ENCODE data around the gene MS4A2.

The MS4A2 gene

DNA sequence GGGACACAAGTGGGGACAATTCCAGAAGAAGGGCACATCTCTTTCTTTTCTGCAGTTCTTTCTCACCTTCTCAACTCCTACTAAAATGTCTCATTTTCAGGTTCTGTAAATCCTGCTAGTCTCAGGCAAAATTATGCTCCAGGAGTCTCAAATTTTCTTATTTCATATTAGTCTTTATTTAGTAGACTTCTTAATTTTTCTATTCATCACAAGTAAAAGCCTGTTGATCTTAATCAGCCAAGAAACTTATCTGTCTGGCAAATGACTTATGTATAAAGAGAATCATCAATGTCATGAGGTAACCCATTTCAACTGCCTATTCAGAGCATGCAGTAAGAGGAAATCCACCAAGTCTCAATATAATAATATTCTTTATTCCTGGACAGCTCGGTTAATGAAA is at the start of gene MS4A2:
Gene MS4A2 (plus strand): TSS at position 301 of the 400 bp plus-strand sequence. CDS start 102 bp downstream, outside the sequence.
- TF ChIP-seq TAF1 (IDR thresholded peaks at IDR 0.05; ENCODE audit: low read depth) (no peak), FOXM1 (IDR thresholded peaks at IDR 0.05; ENCODE audit: borderline replicate concordance, low read depth) (no peak), YY1 (IDR thresholded peaks at IDR 0.05; ENCODE audit: low read depth) (no peak), TCF12 (IDR thresholded peaks at IDR 0.05; ENCODE audit: low read depth) (no peak), ZBTB7A (IDR thresholded peaks at IDR 0.05; ENCODE audit: low read depth) (no peak), CREB1 (IDR thresholded peaks at IDR 0.05; ENCODE audit: low read depth) (no peak), EP300 (IDR thresholded peaks at IDR 0.05; ENCODE audit: borderline replicate concordance) (no peak), RAD21 (IDR thresholded peaks at IDR 0.05; ENCODE audit: low read depth) (no peak), TEAD4 (IDR thresholded peaks at IDR 0.05) (no peak), NFIC (IDR thresholded peaks at IDR 0.05) (no peak), EGR1 (IDR thresholded peaks at IDR 0.05) (no peak), MAX (IDR thresholded peaks at IDR 0.05) (no peak)
- TF ChIP-seq, protein P1, sequence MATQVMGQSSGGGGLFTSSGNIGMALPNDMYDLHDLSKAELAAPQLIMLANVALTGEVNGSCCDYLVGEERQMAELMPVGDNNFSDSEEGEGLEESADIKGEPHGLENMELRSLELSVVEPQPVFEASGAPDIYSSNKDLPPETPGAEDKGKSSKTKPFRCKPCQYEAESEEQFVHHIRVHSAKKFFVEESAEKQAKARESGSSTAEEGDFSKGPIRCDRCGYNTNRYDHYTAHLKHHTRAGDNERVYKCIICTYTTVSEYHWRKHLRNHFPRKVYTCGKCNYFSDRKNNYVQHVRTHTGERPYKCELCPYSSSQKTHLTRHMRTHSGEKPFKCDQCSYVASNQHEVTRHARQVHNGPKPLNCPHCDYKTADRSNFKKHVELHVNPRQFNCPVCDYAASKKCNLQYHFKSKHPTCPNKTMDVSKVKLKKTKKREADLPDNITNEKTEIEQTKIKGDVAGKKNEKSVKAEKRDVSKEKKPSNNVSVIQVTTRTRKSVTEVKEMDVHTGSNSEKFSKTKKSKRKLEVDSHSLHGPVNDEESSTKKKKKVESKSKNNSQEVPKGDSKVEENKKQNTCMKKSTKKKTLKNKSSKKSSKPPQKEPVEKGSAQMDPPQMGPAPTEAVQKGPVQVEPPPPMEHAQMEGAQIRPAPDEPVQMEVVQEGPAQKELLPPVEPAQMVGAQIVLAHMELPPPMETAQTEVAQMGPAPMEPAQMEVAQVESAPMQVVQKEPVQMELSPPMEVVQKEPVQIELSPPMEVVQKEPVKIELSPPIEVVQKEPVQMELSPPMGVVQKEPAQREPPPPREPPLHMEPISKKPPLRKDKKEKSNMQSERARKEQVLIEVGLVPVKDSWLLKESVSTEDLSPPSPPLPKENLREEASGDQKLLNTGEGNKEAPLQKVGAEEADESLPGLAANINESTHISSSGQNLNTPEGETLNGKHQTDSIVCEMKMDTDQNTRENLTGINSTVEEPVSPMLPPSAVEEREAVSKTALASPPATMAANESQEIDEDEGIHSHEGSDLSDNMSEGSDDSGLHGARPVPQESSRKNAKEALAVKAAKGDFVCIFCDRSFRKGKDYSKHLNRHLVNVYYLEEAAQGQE (IDR thresholded peaks at IDR 0.05; ENCODE audit: low read depth) = no peak

DNA sequence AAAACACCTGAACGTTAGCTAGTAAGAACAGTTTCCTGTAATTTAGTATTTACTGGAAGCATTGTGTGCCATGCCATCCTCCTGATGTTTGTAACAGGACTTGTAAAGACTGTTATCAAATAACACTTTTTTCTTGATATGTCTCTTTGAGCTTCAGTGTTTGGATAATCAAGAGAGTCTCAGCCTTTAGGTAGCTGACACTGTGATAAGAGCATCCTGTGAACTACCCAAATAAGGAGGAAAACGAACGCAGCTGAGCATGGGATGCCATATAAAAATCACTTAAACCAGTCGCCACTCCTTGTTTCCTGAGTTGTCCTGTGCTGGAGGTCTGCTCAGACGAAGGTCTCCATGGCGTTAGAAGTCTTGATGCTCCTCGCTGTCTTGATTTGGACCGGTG is 48.4 kb upstream of the MS4A2 start, which contains the start of gene OOSP2:
Gene OOSP2 (plus strand): TSS at position 301 of the 400 bp plus-strand sequence. CDS start 51 bp downstream, at position 352.
- TF ChIP-seq TAF1 (IDR thresholded peaks at IDR 0.05; ENCODE audit: low read depth) = no peak
- TF ChIP-seq EGR1 (IDR thresholded peaks at IDR 0.05) = no peak
- TF ChIP-seq NFIC (IDR thresholded peaks at IDR 0.05) = no peak
- no peak for TF ChIP-seq YY1 (IDR thresholded peaks at IDR 0.05; ENCODE audit: low read depth)

DNA sequence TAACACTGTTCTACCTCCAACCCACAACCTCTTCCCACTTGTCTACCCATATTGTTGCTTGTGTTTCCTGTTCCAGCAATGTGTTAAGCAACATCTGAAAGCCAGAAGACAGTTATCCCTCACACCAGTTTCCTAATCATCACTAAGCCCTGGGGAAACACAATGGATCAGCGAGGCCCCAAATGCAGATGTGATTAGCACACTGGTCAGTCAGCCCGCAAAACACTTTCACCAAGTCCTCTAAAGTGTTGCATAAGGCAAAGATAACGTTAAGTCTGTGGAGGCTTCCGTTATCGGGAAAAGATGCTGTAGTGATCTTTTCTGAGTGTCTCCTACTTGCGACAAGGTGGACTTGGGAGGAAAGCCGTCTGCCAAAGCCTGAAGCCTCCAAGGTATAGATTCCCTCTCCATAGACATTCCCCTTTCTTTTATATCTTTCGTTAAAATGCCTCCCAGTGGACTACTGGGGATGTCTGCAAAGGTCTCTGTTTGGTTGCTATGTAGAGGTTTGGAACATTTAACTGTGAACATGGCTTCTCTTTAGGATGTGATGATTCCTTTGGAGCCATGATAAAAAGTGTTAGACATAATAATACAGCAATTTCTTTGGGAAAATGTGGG is 32.0 kb upstream of the MS4A2 start, which contains the start of gene MS4A3:
Gene MS4A3 (plus strand): TSS at position 317 of the 621 bp plus-strand sequence. CDS start 4,496 bp downstream, outside the sequence.
- TF ChIP-seq ZBTB7A (IDR thresholded peaks at IDR 0.05; ENCODE audit: low read depth) (no peak), CEBPB (IDR thresholded peaks at IDR 0.05) (no peak), TEAD4 (IDR thresholded peaks at IDR 0.05) (no peak), EGR1 (IDR thresholded peaks at IDR 0.05) (no peak), TAF1 (IDR thresholded peaks at IDR 0.05; ENCODE audit: low read depth) (no peak), MAX (IDR thresholded peaks at IDR 0.05) (no peak), NFIC (IDR thresholded peaks at IDR 0.05) (no peak), CREB1 (IDR thresholded peaks at IDR 0.05; ENCODE audit: low read depth) (no peak), YY1 (IDR thresholded peaks at IDR 0.05; ENCODE audit: low read depth) (no peak), EP300 (IDR thresholded peaks at IDR 0.05; ENCODE audit: borderline replicate concordance) (no peak), RAD21 (IDR thresholded peaks at IDR 0.05; ENCODE audit: low read depth) (no peak), TCF12 (IDR thresholded peaks at IDR 0.05; ENCODE audit: low read depth) (no peak), FOXM1 (IDR thresholded peaks at IDR 0.05; ENCODE audit: borderline replicate concordance, low read depth) (no peak), USF1 (IDR thresholded peaks at IDR 0.05) (no peak)
- TF ChIP-seq, protein P1 (IDR thresholded peaks at IDR 0.05; ENCODE audit: low read depth) = no peak

DNA sequence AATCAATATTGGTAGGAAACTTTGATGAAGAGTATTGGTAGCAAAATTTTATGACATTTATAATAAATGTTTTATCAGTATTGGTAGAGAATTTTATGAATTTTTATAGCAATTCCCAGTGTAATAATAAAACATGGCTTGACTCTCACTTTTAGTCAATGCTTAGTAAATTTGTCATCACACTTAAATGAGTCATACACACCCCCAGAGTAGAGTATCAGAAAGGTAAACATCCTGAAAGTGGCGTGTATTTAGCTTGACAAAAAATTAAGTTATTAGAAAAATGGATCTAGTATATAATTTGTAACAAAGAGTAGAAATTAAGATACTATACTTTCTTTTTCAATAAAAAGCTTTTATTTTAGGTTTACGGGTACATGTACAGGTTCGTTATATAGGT is 29.4 kb upstream of the MS4A2 start:
- TF ChIP-seq YY1 (IDR thresholded peaks at IDR 0.05; ENCODE audit: low read depth) = no peak
- TF ChIP-seq ZBTB7A (IDR thresholded peaks at IDR 0.05; ENCODE audit: low read depth) = no peak
- TF ChIP-seq CEBPB (IDR thresholded peaks at IDR 0.05) = no peak
- TF ChIP-seq MAX (IDR thresholded peaks at IDR 0.05) = no peak
- no peak for TF ChIP-seq USF1 (IDR thresholded peaks at IDR 0.05)
- TF ChIP-seq TAF1 (IDR thresholded peaks at IDR 0.05; ENCODE audit: low read depth) = no peak
- no peak for TF ChIP-seq EGR1 (IDR thresholded peaks at IDR 0.05)
- TF ChIP-seq EP300 (IDR thresholded peaks at IDR 0.05; ENCODE audit: borderline replicate concordance) = no peak
- no peak for TF ChIP-seq TEAD4 (IDR thresholded peaks at IDR 0.05)
- no peak for TF ChIP-seq NFIC (IDR thresholded peaks at IDR 0.05)
- no peak for TF ChIP-seq RAD21 (IDR thresholded peaks at IDR 0.05; ENCODE audit: low read depth)
- TF ChIP-seq TCF12 (IDR thresholded peaks at IDR 0.05; ENCODE audit: low read depth) = no peak
- TF ChIP-seq CREB1 (IDR thresholded peaks at IDR 0.05; ENCODE audit: low read depth) = no peak
- no peak for TF ChIP-seq FOXM1 (IDR thresholded peaks at IDR 0.05; ENCODE audit: borderline replicate concordance, low read depth)
- TF ChIP-seq, protein P1 (IDR thresholded peaks at IDR 0.05; ENCODE audit: low read depth) = no peak

Data from Ishikawa (cell line).